ENCODE results near the gene SLC8A1.

SLC8A1 gene

GRCh38 chr2:40458271-40458794 lies 6.4 kb upstream of the SLC8A1 start:
- DNase-seq (ENCODE audit: low read depth, low spot score): peak; percentile 26

- peak; percentile 54 for DNase-seq (ENCODE audit: low read depth, low spot score)
Observed at GRCh38 chr2:40457837-40458236, 5.9 kb upstream of the SLC8A1 start.

GRCh38 chr2:40457366-40457765 lies 5.5 kb upstream of the SLC8A1 start:
- DNase-seq (ENCODE audit: low read depth, low spot score): no peak

- DNase-seq (ENCODE audit: low read depth, low spot score): no peak
Observed at GRCh38 chr2:40456926-40457325, 5.0 kb upstream of the SLC8A1 start.

DNA sequence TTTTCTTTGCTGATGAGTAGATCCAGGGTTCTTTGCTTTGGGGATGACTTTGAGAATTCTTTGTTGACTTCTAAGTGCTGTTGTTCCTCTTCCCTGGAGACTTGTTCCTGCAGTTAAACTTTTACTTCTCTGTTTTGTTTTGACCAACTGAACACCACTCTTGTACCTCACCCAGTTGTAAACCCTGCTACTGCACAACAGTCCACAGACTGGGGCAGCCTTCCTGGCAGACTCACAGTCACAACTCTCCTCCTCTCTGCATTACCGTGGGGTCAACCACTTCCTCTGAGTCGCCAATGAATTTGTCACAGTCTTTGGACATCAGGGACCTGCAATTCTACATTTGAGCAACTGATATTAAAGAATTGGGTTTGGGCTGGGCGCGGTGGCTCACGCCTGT lies 3.8 kb upstream of the SLC8A1 start:
- no peak for DNase-seq (ENCODE audit: low read depth, low spot score)

GRCh38 chr2:40454321-40454720 lies 2.4 kb upstream of the SLC8A1 start:
- no peak for DNase-seq (ENCODE audit: low read depth, low spot score)

DNA sequence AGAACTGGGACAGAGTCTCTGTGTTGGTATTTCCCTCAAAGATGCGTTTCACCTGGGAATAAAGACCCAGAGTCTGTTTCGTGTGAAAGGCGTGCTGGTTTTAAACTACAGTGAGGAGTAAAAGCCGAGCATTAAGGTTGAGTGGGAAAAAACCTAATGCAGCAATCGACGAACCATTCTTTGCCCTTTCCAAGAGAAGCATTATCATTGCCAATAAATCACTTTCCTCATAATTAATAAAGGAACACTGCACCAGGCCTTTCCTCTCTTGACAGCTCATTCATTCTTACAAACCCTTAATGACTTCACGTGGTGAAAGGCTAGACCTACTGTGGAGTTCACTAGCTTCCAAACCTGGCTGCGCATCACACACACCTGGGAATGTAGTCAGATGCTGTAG lies 896 bp upstream of the SLC8A1 start:
- DNase-seq (ENCODE audit: low read depth, low spot score): no peak

GRCh38 chr2:40450796-40451430 lies 977 bp downstream of the SLC8A1 start:
- DNase-seq (ENCODE audit: low read depth, low spot score): peak; percentile 77

DNA sequence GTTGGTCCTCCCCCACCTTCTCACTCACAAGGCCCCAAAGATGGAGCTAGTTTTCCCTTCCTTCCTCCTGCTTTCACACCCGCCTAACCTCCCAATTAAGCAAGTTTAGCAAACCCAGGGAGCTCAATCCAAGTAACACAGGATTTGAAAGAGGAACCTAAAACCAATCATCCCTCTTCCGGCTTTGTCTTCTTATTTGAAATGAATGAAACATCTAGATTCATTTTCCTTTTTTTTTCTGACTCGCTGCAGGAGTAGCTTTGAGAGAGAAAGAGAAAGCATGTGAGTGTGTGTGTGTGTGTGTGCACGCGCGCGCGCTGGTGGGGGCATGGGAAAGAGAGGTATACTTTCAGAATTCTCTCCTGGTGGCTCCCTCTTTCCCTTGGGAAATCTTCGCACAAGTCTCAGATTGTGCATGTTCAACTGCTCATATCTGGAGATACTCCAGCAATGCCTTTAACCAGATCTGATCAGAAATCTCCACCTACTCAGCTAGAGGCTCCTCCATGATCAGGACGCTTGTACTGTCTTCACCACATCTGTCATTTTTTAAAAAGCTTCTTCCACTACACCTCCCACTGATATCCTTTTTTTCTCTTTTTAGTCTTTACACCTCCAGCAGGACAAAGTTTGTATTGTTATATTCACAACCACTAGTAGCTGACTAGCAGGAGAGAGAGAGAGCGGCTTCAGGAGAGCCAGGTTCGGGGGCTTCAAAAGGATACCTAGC lies 1.7 kb downstream of the SLC8A1 start:
- peak; percentile 68 for DNase-seq (ENCODE audit: low read depth, low spot score)

DNA sequence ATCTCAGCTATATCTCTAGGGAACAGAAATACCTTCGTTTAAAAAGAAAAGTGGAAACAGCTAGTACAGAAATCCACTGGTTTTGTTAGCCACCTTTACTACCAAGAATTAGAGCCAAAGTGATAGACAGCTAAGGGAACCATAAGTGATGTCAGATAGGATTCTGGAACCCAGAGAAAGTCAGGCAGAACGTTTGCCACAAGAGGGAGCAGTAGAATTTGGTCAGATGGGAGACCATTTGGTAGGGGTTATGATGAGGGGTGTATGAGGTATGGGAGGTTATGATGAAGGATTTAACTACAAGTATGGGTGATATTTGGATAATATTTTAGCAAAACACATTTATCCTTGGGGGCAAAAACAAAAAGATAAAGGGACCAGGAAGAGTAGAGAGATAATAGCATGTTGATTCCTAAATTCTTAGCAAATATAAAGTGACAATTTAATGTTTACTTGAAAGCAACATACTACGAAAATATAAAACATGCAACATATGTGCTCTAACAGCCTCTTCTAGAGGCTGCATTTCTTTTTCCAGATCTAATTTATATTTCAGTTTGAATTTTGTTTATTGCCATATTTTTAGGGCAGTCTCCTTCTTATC lies 3.3 kb downstream of the SLC8A1 start:
- DNase-seq (ENCODE audit: low read depth, low spot score): peak; percentile 52

GRCh38 chr2:40445467-40445866 lies 6.4 kb downstream of the SLC8A1 start:
- DNase-seq (ENCODE audit: low read depth, low spot score): no peak

DNA sequence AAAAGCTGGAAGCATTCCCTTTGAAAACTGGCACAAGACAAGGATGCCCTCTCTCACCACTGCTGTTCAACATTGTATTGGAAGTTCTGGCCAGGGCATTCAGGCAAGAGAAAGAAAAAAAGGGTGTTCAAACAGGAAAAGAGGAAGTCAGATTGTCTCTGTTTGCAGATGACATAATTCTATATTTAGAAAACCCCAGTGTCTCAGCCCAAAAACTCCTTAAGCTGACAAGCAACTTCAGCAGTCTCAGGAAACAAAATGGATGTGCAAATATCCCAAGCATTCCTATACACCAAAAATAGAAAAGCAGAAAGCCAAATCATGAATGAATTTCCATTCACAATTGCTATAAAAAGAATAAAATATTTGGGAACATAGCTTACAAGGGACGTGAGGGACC lies 11.1 kb downstream of the SLC8A1 start:
- DNase-seq (ENCODE audit: low read depth, low spot score): no peak

- DNase-seq (ENCODE audit: low read depth, low spot score): no peak
Observed at GRCh38 chr2:40439473-40439872, 12.4 kb downstream of the SLC8A1 start.

- no peak for DNase-seq (ENCODE audit: low read depth, low spot score)
Observed at GRCh38 chr2:40436093-40436475, 15.8 kb downstream of the SLC8A1 start.

- peak; percentile 33 for DNase-seq (ENCODE audit: low read depth, low spot score)
Observed at GRCh38 chr2:40435426-40436092, 16.3 kb downstream of the SLC8A1 start.

- DNase-seq (ENCODE audit: low read depth, low spot score): peak; percentile 97
Observed at GRCh38 chr2:40434731-40435271, 17.1 kb downstream of the SLC8A1 start.

GRCh38 chr2:40433736-40434135 lies 18.2 kb downstream of the SLC8A1 start:
- no peak for DNase-seq (ENCODE audit: low read depth, low spot score)

- DNase-seq (ENCODE audit: low read depth, low spot score): peak; percentile 25
Observed at GRCh38 chr2:40432921-40433483, 18.9 kb downstream of the SLC8A1 start.

- DNase-seq (ENCODE audit: low read depth, low spot score): peak; percentile 60
Observed at GRCh38 chr2:40431600-40431955, 20.3 kb downstream of the SLC8A1 start.

GRCh38 chr2:40430776-40431599 lies 20.9 kb downstream of the SLC8A1 start:
- DNase-seq (ENCODE audit: low read depth, low spot score): peak; percentile 14

GRCh38 chr2:40428439-40428838 lies 23.5 kb downstream of the SLC8A1 start:
- DNase-seq (ENCODE audit: low read depth, low spot score): no peak
